Measurements from ENCODE around the gene ARHGEF1. TPM values are rescaled to one million over a fixed set of nuclear protein-coding genes. Genes with fewer than 3 reads are reported as not detected.

Gene ARHGEF1
- 10.9 and 25.2 TPM in 2 replicates for total RNA-seq (ENCODE audit: low replicate concordance)

- Histone ChIP-seq H3K79me2 (ENCODE audit: low read depth) (peaks cover 9% of the 10 kb centered on the region), H2AFZ (replicated peaks) (peak within 1 kb of the TSS; percentile 93), H3K4me1 (peaks cover 6% of the 10 kb centered on the region), H3K4me3 (peak within 1 kb of the TSS; percentile 92), H3K27ac (no peak within 1 kb of the TSS), H3K27me3 (peaks cover 50% of the 10 kb centered on the region), H3K36me3 (no peaks in the 10 kb centered on the region), H3K4me2 (peak within 1 kb of the TSS; percentile 97), H3K9me3 (ENCODE audit: low read depth) (no peaks in the 10 kb centered on the region), H4K20me1 (ENCODE audit: low read depth) (no peaks in the 10 kb centered on the region), H3K9ac (peak within 1 kb of the TSS; percentile 40), H3F3A (ENCODE audit: low read depth) (peaks cover 22% of the 10 kb centered on the region)
- no peaks in the 10 kb centered on the region for H3K36me3 Mint-ChIP-seq
- H3K4me1 Mint-ChIP-seq: peaks cover 18% of the 10 kb centered on the region
- no peak within 1 kb of the TSS for H3K27ac Mint-ChIP-seq
- DNase-seq (ENCODE audit: low spot score): peak; percentile 61
- no peak for TF ChIP-seq EZH2 (IDR thresholded peaks at IDR 0.05)
- TF ChIP-seq EZH2phosphoT487 (IDR thresholded peaks at IDR 0.05): no peak
- TF ChIP-seq CTCF (IDR thresholded peaks at IDR 0.05): no peak
- peaks cover 31% of the 10 kb centered on the region for H3K27me3 Mint-ChIP-seq (ENCODE audit: insufficient read depth, low read depth)
- peak within 1 kb of the TSS; percentile 94 for H3K4me3 Mint-ChIP-seq
- no peaks in the 10 kb centered on the region for H3K9me3 Mint-ChIP-seq
Measured at GRCh38 chr19:41882568-41883462, at the start of gene ARHGEF1. ARHGEF1 (plus strand) TSS chr19:41883184; CDS start chr19:41888083, 4,899 bp downstream.

- Mint-ChIP-seq H3K9me3 (no peaks in the 10 kb centered on the region), H3K36me3 (no peaks in the 10 kb centered on the region), H3K4me3 (no peak overlapping the region), H3K27me3 (ENCODE audit: insufficient read depth, low read depth) (peaks cover 7% of the 10 kb centered on the region), H3K4me1 (no peaks in the 10 kb centered on the region), H3K27ac (no peak overlapping the region)
- no peak overlapping the region for H3K4me3 ChIP-seq
- peaks cover 50% of the 10 kb centered on the region for H3K27me3 ChIP-seq
- H3K9me3 ChIP-seq (ENCODE audit: low read depth): no peaks in the 10 kb centered on the region
- no peak overlapping the region for H2AFZ ChIP-seq (replicated peaks)
- no peak for DNase-seq (ENCODE audit: low spot score)
- H3K79me2 ChIP-seq (ENCODE audit: low read depth): no peaks in the 10 kb centered on the region
- H3K4me1 ChIP-seq: no peaks in the 10 kb centered on the region
- H3F3A ChIP-seq (ENCODE audit: low read depth): no peaks in the 10 kb centered on the region
- no peaks in the 10 kb centered on the region for H4K20me1 ChIP-seq (ENCODE audit: low read depth)
- no peak overlapping the region for H3K4me2 ChIP-seq
- H3K36me3 ChIP-seq: no peaks in the 10 kb centered on the region
- H3K27ac ChIP-seq: no peak overlapping the region
- no peak for TF ChIP-seq CTCF (IDR thresholded peaks at IDR 0.05)
- TF ChIP-seq EZH2 (IDR thresholded peaks at IDR 0.05): no peak
- TF ChIP-seq EZH2phosphoT487 (IDR thresholded peaks at IDR 0.05): no peak
- H3K9ac ChIP-seq: no peak overlapping the region
Measured at GRCh38 chr19:41837981-41838708, 44.8 kb upstream of the ARHGEF1 start.

- no peaks in the 10 kb centered on the region for H3K79me2 ChIP-seq (ENCODE audit: low read depth)
- H3F3A ChIP-seq (ENCODE audit: low read depth): no peaks in the 10 kb centered on the region
- no peaks in the 10 kb centered on the region for H3K4me1 Mint-ChIP-seq
- H3K36me3 Mint-ChIP-seq: no peaks in the 10 kb centered on the region
- no peak overlapping the region for H3K4me2 ChIP-seq
- no peak overlapping the region for H3K27ac Mint-ChIP-seq
- peaks cover 50% of the 10 kb centered on the region for H3K27me3 ChIP-seq
- no peak overlapping the region for H2AFZ ChIP-seq (replicated peaks)
- H3K9me3 Mint-ChIP-seq: no peaks in the 10 kb centered on the region
- H3K4me3 Mint-ChIP-seq: no peak overlapping the region
- H3K4me3 ChIP-seq: no peak overlapping the region
- no peaks in the 10 kb centered on the region for H4K20me1 ChIP-seq (ENCODE audit: low read depth)
- no peak for TF ChIP-seq EZH2phosphoT487 (IDR thresholded peaks at IDR 0.05)
- TF ChIP-seq CTCF (IDR thresholded peaks at IDR 0.05): no peak
- no peak for TF ChIP-seq EZH2 (IDR thresholded peaks at IDR 0.05)
- no peaks in the 10 kb centered on the region for H3K36me3 ChIP-seq
- peaks cover 11% of the 10 kb centered on the region for H3K27me3 Mint-ChIP-seq (ENCODE audit: insufficient read depth, low read depth)
- no peak overlapping the region for H3K9ac ChIP-seq
- H3K4me1 ChIP-seq: no peaks in the 10 kb centered on the region
- H3K9me3 ChIP-seq (ENCODE audit: low read depth): no peaks in the 10 kb centered on the region
- no peak overlapping the region for H3K27ac ChIP-seq
- no peak for DNase-seq (ENCODE audit: low spot score)
Measured at GRCh38 chr19:41839211-41839610, 43.8 kb upstream of the ARHGEF1 start.

Data from neural progenitor cell (in vitro differentiated cells).